Common myeloid progenitor, CD34-positive (primary cell): Measurements from ENCODE around the gene TMUB1. TPM values are rescaled to one million over a fixed set of nuclear protein-coding genes. Genes with fewer than 3 reads are reported as not detected.

Experiments
- CTCF ChIA-PET: fragments of 350-600 bp; sonication (Branson Sonifier 250); formaldehyde crosslinking; loops from one replicate; lab custom pipeline; 2021; ENCODE audit warnings: antibody characterized with exemption; lab: Charles Lee
- POLR2A ChIA-PET: fragments of 350-600 bp; sonication (Branson Sonifier 250); formaldehyde crosslinking; loops from one replicate; lab custom pipeline; 2021; ENCODE audit warnings: antibody characterized with exemption; lab: Charles Lee
- DNase-seq, 3 donors: peaks; one replicate each; pipeline versions ENCODE4 v3.0.0 to v3.0.0-alpha.2; 2013
- H3K27ac ChIP-seq, 2 experiments: 1 replicate in 1 of 2; 2 replicates in 1 of 2; pipeline ENCODE4 v1.7.0; 2013; ENCODE audit warnings: inconsistent platforms in 2 of 2, low read length in 2 of 2, mild to moderate bottlenecking in 2 of 2, low read depth in 1 of 2, moderate library complexity in 1 of 2; ENCODE audit not compliant: severe bottlenecking in 2 of 2, insufficient read depth in 1 of 2, poor library complexity in 1 of 2
- H3K27me3 ChIP-seq, 5 experiments: replicated peaks in 2 of 5; 1 replicate in 3 of 5; 2 replicates in 2 of 5; pipeline versions ENCODE4 v1.6.1 to v1.7.0; 2013; ENCODE audit warnings: low read length in 4 of 5, mild to moderate bottlenecking in 2 of 5, moderate library complexity in 2 of 5, inconsistent platforms in 1 of 5; ENCODE audit not compliant: insufficient read depth in 5 of 5, control insufficient read depth in 4 of 5
- H3K36me3 ChIP-seq, 4 experiments: 1 replicate in 2 of 4; 2 replicates in 2 of 4; pipeline versions ENCODE4 v1.6.1 to v1.7.0; 2013; ENCODE audit warnings: low read length in 3 of 4, control low read depth in 1 of 4, mild to moderate bottlenecking in 1 of 4; ENCODE audit not compliant: control insufficient read depth in 4 of 4, insufficient read depth in 4 of 4
- H3K4me1 ChIP-seq, 4 experiments: 1 replicate in 3 of 4; 2 replicates in 1 of 4; pipeline versions ENCODE4 v1.6.1 to v1.7.1; 2013; ENCODE audit warnings: low read length in 3 of 4, mild to moderate bottlenecking in 3 of 4, control low read depth in 1 of 4, inconsistent platforms in 1 of 4, moderate library complexity in 1 of 4; ENCODE audit not compliant: control insufficient read depth in 4 of 4, insufficient read depth in 4 of 4; ENCODE audit errors: control extremely low read depth in 1 of 4
- H3K4me3 ChIP-seq, 7 experiments: 1 replicate in 4 of 7; 2 replicates in 3 of 7; pipeline versions ENCODE4 v1.5.1 to v1.7.0; 2013; ENCODE audit warnings: mild to moderate bottlenecking in 7 of 7, low read length in 6 of 7, moderate library complexity in 6 of 7, inconsistent platforms in 2 of 7, low read depth in 2 of 7, control low read depth in 1 of 7; ENCODE audit not compliant: insufficient read depth in 4 of 7, control insufficient read depth in 1 of 7; ENCODE audit errors: extremely low read depth in 1 of 7
- H3K9me3 ChIP-seq, 5 experiments: 1 replicate in 4 of 5; 2 replicates in 1 of 5; pipeline versions ENCODE4 v1.6.1 to v1.7.1; 2013; ENCODE audit warnings: low read length in 4 of 5, mild to moderate bottlenecking in 2 of 5, inconsistent platforms in 1 of 5, low read depth in 1 of 5, moderate library complexity in 1 of 5; ENCODE audit not compliant: control insufficient read depth in 4 of 5, insufficient read depth in 2 of 5; ENCODE audit errors: control extremely low read depth in 1 of 5
- WGBS: methylation state at CpG from one replicate; pipeline ENCODE4 v1.1.5; 2013; ENCODE audit not compliant: insufficient coverage; 5-methylcytosine and 5-hydroxymethylcytosine counted together
- polyA plus RNA-seq: library from polyadenylated mRNA; unstranded; fragments of 120-200 nt; gene quantifications from one replicate; pipeline ENCODE4 v1.2.1, GENCODE V29; 2013

TMUB1 gene
- polyA plus RNA-seq = 32.5 TPM

- DNase-seq = peak; percentile 79 to 89 (median 83)
- Histone ChIP-seq H3K27me3 (no peaks in the 10 kb centered on the region), H3K4me3 (peak within 1 kb of the TSS; percentile 41 to 84 (median 72)), H3K9me3 (no peaks in the 10 kb centered on the region), H3K4me1 (peaks cover 8 to 71% (median 66%) of the 10 kb centered on the region in 4 experiments), H3K36me3 (peaks cover 0 to 19% (median 0%) of the 10 kb centered on the region in 4 experiments), H3K27ac (peak within 1 kb of the TSS; percentile 25 to 92)
- ChIA-PET CTCF (interaction anchor here (0.7 to 14.4 kb wide), 10 partner anchors 8 to 72 kb away, joined by 3 to 219 read pairs (median 3); no protein-coding TSS in a partner anchor), POLR2A (interaction anchor here (1.4 kb wide), 1 partner anchor 55 kb away, joined by 3 read pairs; the partner anchor contains the start of gene ABCB8)
- WGBS = under 1% methylated on average over 54 of the region's 69 CpGs
These were observed at the start of gene TMUB1 for GRCh38 chr7:151083071-151083823. TSS of gene TMUB1 (minus strand) at chr7:151083493. CDS start at chr7:151082563, 930 bp downstream.

GRCh38 chr7:151132461-151133205 is 49.3 kb upstream of the TMUB1 start:
- CTCF ChIA-PET = interaction anchor here (1.2 to 1.7 kb wide), 3 partner anchors 10 to 112 kb away, joined by 3 to 7 read pairs (median 3); partner anchors contain the start of gene GBX1
- Histone ChIP-seq H3K4me1 (no peaks in the 10 kb centered on the region), H3K27ac (no peak overlapping the region), H3K27me3 (no peaks in the 10 kb centered on the region), H3K4me3 (no peak overlapping the region), H3K36me3 (peaks cover 0 to 81% (median 47%) of the 10 kb centered on the region in 4 experiments), H3K9me3 (no peaks in the 10 kb centered on the region)
- no peak for DNase-seq
- 97% methylated on average over 21 of the region's 21 CpGs for WGBS
- POLR2A ChIA-PET = no interaction called here

GRCh38 chr7:151131592-151132293 is 48.5 kb upstream of the TMUB1 start:
- Histone ChIP-seq H3K4me3 (no peak overlapping the region), H3K36me3 (peaks cover 0 to 78% (median 47%) of the 10 kb centered on the region in 4 experiments), H3K27me3 (no peaks in the 10 kb centered on the region), H3K9me3 (no peaks in the 10 kb centered on the region), H3K27ac (no peak overlapping the region), H3K4me1 (no peaks in the 10 kb centered on the region)
- ChIA-PET CTCF (interaction anchor here (0.9 to 1.7 kb wide), 5 partner anchors 9 to 112 kb away, joined by 3 to 7 read pairs (median 3); partner anchors contain the start of gene GBX1), POLR2A (no interaction called here)
- DNase-seq = no peak
- WGBS = 98% methylated on average over 16 of the region's 19 CpGs

- POLR2A ChIA-PET = no interaction called here
- CTCF ChIA-PET = interaction anchor here (0.9 to 1.7 kb wide), 5 partner anchors 8 to 113 kb away, joined by 3 to 7 read pairs (median 3); no protein-coding TSS in a partner anchor
- H3K36me3 ChIP-seq = peaks cover 0 to 74% (median 45%) of the 10 kb centered on the region in 4 experiments
These were observed 47.9 kb upstream of the TMUB1 start for GRCh38 chr7:151131224-151131591.

GRCh38 chr7:151130741-151131157 is 47.5 kb upstream of the TMUB1 start:
- peaks cover 0 to 70% (median 42%) of the 10 kb centered on the region in 4 experiments for H3K36me3 ChIP-seq
- no peaks in the 10 kb centered on the region for H3K4me1 ChIP-seq
- CTCF ChIA-PET = interaction anchor here (0.9 to 1.7 kb wide), 5 partner anchors 12 to 116 kb away, joined by 3 to 7 read pairs (median 5); no protein-coding TSS in a partner anchor
- 98% methylated on average over 16 of the region's 17 CpGs for WGBS
- no peak for DNase-seq
- POLR2A ChIA-PET = no interaction called here
- H3K4me3 ChIP-seq = no peak overlapping the region
- no peak overlapping the region for H3K27ac ChIP-seq
- H3K9me3 ChIP-seq = no peaks in the 10 kb centered on the region
- H3K27me3 ChIP-seq = no peaks in the 10 kb centered on the region

More at GRCh38 chr7:151131224-151131591, 47.9 kb upstream of the TMUB1 start:
- Histone ChIP-seq H3K4me3 (no peak overlapping the region), H3K4me1 (no peaks in the 10 kb centered on the region), H3K27ac (no peak overlapping the region), H3K27me3 (no peaks in the 10 kb centered on the region), H3K9me3 (no peaks in the 10 kb centered on the region)
- no peak for DNase-seq
- WGBS = 100% methylated on average over 8 of the region's 13 CpGs

- POLR2A ChIA-PET = no interaction called here
- no peak for DNase-seq
- Histone ChIP-seq H3K9me3 (no peaks in the 10 kb centered on the region), H3K4me1 (no peaks in the 10 kb centered on the region), H3K36me3 (peaks cover 0 to 68% (median 41%) of the 10 kb centered on the region in 4 experiments), H3K4me3 (no peak overlapping the region), H3K27me3 (no peaks in the 10 kb centered on the region), H3K27ac (no peak overlapping the region)
- CTCF ChIA-PET = interaction anchor here (1.3 to 1.7 kb wide), 4 partner anchors 12 to 117 kb away, joined by 3 to 5 read pairs (median 4); no protein-coding TSS in a partner anchor
- WGBS = over 99% methylated on average over 9 of the region's 9 CpGs
These were observed 46.8 kb upstream of the TMUB1 start for GRCh38 chr7:151129960-151130591.
